ENCODE data around the gene HINT1.

- TF ChIP-seq CTCF (conservative IDR thresholded peaks at IDR 0.05; ENCODE audit: low read depth, low read length): no peak
- no peak for TF ChIP-seq EZH2 (IDR thresholded peaks at IDR 0.05; ENCODE audit: borderline replicate concordance, low read depth, low read length, poor library complexity, severe bottlenecking)
Observed at GRCh38 chr5:131147258-131147657, 17.8 kb downstream of the HINT1 start.
